NK-92 treated with Interleukin-12 subunit alpha and Interleukin-12 subunit beta, amount 100 ng/mL, for 24 hours (cell line): ENCODE measurements around the gene AMOT.

Experiments used
- DNase-seq: peaks from one replicate; lab custom pipeline; 2025; lab: John Stamatoyannopoulos, UW

The AMOT gene

GRCh38 chrX:112738347-112739033 is 102.1 kb downstream of the AMOT start:
- DNase-seq: no peak

- no peak for DNase-seq
These were observed 104.3 kb downstream of the AMOT start for GRCh38 chrX:112736310-112736709.

- no peak for DNase-seq
These were observed 105.5 kb downstream of the AMOT start for GRCh38 chrX:112735147-112735546.

GRCh38 chrX:112734290-112734689 is 106.3 kb downstream of the AMOT start:
- no peak for DNase-seq

- no peak for DNase-seq
These were observed 108.8 kb downstream of the AMOT start for GRCh38 chrX:112731793-112732192.
